ENCODE results near the gene STX1B.

DNA sequence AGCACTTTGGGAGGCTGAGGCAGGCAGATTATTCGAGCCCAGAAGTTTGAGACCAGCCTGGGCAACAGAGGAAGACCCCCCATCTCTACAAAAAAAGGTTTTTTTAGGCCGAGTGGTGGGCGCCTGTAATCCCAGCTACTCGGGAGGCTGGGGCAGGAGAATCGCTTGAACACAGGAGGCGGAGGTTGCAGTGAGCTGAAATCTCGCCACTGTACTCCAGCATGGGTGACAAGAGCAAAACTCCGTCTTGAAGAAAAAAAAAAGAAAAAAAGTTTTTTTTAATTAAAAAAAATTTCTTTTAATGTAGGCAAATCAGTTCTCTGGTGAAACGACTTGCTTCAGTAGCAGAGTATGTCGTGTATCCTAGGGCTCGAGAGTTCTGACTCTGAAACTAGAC, 14.5 kb downstream of the STX1B start:
- TF ChIP-seq TCF7 (CRISPR knock-in tag; IDR thresholded peaks at IDR 0.05; ENCODE audit: low read depth) (no peak), ZNF121 (CRISPR knock-in tag; IDR thresholded peaks at IDR 0.05) (no peak)
- TF ChIP-seq, protein P1, sequence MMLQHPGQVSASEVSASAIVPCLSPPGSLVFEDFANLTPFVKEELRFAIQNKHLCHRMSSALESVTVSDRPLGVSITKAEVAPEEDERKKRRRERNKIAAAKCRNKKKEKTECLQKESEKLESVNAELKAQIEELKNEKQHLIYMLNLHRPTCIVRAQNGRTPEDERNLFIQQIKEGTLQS (CRISPR knock-in tag; conservative IDR thresholded peaks at IDR 0.05), result no peak
- TF ChIP-seq, protein P2, sequence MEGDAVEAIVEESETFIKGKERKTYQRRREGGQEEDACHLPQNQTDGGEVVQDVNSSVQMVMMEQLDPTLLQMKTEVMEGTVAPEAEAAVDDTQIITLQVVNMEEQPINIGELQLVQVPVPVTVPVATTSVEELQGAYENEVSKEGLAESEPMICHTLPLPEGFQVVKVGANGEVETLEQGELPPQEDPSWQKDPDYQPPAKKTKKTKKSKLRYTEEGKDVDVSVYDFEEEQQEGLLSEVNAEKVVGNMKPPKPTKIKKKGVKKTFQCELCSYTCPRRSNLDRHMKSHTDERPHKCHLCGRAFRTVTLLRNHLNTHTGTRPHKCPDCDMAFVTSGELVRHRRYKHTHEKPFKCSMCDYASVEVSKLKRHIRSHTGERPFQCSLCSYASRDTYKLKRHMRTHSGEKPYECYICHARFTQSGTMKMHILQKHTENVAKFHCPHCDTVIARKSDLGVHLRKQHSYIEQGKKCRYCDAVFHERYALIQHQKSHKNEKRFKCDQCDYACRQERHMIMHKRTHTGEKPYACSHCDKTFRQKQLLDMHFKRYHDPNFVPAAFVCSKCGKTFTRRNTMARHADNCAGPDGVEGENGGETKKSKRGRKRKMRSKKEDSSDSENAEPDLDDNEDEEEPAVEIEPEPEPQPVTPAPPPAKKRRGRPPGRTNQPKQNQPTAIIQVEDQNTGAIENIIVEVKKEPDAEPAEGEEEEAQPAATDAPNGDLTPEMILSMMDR (IDR thresholded peaks at IDR 0.05), result no peak
- TF ChIP-seq, protein P3, sequence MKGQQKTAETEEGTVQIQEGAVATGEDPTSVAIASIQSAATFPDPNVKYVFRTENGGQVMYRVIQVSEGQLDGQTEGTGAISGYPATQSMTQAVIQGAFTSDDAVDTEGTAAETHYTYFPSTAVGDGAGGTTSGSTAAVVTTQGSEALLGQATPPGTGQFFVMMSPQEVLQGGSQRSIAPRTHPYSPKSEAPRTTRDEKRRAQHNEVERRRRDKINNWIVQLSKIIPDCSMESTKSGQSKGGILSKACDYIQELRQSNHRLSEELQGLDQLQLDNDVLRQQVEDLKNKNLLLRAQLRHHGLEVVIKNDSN (CRISPR knock-in tag; IDR thresholded peaks at IDR 0.05), result no peak
- TF ChIP-seq, protein P4, sequence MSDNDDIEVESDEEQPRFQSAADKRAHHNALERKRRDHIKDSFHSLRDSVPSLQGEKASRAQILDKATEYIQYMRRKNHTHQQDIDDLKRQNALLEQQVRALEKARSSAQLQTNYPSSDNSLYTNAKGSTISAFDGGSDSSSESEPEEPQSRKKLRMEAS (CRISPR knock-in tag; IDR thresholded peaks at IDR 0.05), result no peak

Data from WTC11 (cell line).